ENCODE measurements around the gene MACO1.

DNA sequence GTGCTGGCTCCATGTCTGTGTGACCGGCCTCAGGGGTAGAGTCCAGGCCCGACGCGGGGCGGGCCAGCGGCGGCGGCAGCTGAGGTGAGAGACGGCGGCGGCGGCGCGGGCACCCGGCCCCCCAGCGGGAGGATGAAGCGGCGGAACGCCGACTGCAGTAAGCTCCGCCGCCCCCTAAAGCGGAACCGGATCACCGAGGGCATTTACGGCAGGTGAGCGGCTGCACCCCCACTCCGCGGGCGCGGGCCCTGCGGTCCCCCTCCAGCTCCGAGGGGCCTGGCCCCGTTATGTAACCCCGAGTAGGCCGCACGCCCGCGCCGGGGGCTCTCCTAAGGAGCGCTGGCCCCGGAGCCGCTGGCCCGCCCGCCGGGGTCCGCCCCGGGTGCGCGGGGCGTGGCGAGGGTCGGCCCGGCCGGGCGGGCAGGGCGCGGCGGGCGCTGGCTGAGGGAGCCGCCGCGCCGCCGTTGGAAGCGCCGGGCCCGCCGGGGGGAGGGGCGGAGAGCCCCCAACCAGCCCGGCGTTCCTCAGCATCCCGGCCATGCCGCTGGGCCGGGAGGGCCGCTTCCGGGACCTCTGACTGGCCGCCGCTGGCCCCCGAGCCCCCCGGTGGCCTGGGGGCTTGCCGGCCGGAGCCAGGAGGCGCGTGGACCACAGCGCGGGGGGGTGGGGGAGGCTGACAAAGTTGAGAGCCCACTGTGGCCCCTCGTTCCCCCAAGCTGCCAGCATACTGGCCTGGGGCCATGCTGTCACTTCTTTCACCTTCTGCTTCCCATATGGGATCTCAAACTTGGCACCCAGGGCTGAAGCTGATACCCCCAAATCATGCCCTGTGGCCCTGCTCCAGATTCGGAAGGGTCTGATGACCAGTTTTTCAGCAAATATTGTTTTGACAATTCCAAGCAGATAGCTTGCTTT lies 527 bp downstream of the MACO1 start:
- TF ChIP-seq POLR2A (IDR thresholded peaks at IDR 0.05; ENCODE audit: low read depth, low read length) (no peak), POLR2AphosphoS5 (IDR thresholded peaks at IDR 0.05; ENCODE audit: low read depth, low read length) (no peak)

Data from GM12892 (cell line).